Testis (tissue), 2 donors: Measurements from ENCODE around the gene GAB2.

ENCODE experiments used
- POLR2A ChIP-seq: fragments of 450-650 bp; IDR thresholded peaks from one replicate; pipeline ENCODE4 v1.6.1; 2017; ENCODE audit warnings: antibody characterized with exemption, mild to moderate bottlenecking, moderate library complexity
- TF ChIP-seq, protein P1 (sequence below), 3 experiments: fragments of 450-650 bp in 2 of 3; fragments of 200-600 bp in 1 of 3; sonication (generic) in 1 of 3; IDR thresholded peaks; one replicate each; pipeline ENCODE4 v1.5.1; 2016 to 2019; ENCODE audit warnings: antibody characterized with exemption in 3 of 3, mild to moderate bottlenecking in 2 of 3, moderate library complexity in 1 of 3

DNA sequence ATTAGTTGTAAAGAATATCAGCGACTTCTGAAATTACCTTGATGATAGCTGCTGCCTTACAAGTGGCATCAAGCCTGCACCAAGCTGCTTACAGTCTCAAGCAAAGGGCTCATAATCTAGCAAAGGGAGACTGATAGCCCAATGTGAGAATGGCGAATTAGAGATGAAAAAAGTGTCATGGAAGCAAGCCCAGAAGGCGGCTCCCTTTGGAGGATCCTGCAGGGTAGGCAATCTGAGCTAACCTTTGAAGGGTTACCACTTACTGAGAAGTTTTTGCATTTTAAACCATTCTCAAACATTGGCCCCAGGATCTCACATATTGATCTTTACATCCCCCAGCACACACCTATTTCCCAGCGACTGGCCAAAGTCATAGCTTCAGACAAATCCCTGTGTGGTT is 18.5 kb downstream of the GAB2 start:
- TF ChIP-seq, protein P1, sequence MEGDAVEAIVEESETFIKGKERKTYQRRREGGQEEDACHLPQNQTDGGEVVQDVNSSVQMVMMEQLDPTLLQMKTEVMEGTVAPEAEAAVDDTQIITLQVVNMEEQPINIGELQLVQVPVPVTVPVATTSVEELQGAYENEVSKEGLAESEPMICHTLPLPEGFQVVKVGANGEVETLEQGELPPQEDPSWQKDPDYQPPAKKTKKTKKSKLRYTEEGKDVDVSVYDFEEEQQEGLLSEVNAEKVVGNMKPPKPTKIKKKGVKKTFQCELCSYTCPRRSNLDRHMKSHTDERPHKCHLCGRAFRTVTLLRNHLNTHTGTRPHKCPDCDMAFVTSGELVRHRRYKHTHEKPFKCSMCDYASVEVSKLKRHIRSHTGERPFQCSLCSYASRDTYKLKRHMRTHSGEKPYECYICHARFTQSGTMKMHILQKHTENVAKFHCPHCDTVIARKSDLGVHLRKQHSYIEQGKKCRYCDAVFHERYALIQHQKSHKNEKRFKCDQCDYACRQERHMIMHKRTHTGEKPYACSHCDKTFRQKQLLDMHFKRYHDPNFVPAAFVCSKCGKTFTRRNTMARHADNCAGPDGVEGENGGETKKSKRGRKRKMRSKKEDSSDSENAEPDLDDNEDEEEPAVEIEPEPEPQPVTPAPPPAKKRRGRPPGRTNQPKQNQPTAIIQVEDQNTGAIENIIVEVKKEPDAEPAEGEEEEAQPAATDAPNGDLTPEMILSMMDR (IDR thresholded peaks at IDR 0.05), result no peak
- TF ChIP-seq POLR2A, result no peak
